NK-92 (cell line): Measurements from ENCODE around the gene DPP4.

Experiments used
- DNase-seq: peaks from one replicate; lab custom pipeline; 2025; ENCODE audit not compliant: unreplicated experiment; lab: John Stamatoyannopoulos, UW

DPP4 gene

GRCh38 chr2:162021516-162022058, 52.4 kb downstream of the DPP4 start:
- DNase-seq: no peak

- no peak for DNase-seq
These were observed 55.5 kb downstream of the DPP4 start for GRCh38 chr2:162018530-162018929.

GRCh38 chr2:162017233-162017632, 56.8 kb downstream of the DPP4 start:
- DNase-seq: no peak

- DNase-seq: no peak
These were observed 57.9 kb downstream of the DPP4 start for GRCh38 chr2:162016080-162016479.

GRCh38 chr2:162014751-162015150, 59.3 kb downstream of the DPP4 start:
- DNase-seq: no peak

- DNase-seq: no peak
These were observed 60.2 kb downstream of the DPP4 start for GRCh38 chr2:162013514-162014475.

- no peak for DNase-seq
These were observed 61.4 kb downstream of the DPP4 start for GRCh38 chr2:162012565-162013058.

GRCh38 chr2:162011706-162012564, 62.1 kb downstream of the DPP4 start:
- DNase-seq: no peak

GRCh38 chr2:162009543-162009942, 64.5 kb downstream of the DPP4 start:
- DNase-seq: no peak

GRCh38 chr2:162007447-162008040, 66.5 kb downstream of the DPP4 start:
- no peak for DNase-seq

GRCh38 chr2:162006337-162006736, 67.7 kb downstream of the DPP4 start:
- no peak for DNase-seq

GRCh38 chr2:162004031-162004430, 70.0 kb downstream of the DPP4 start:
- no peak for DNase-seq

GRCh38 chr2:162002623-162003235, 71.3 kb downstream of the DPP4 start:
- no peak for DNase-seq

- no peak for DNase-seq
These were observed 73.6 kb downstream of the DPP4 start for GRCh38 chr2:162000431-162000830.

GRCh38 chr2:161999321-161999720, 74.7 kb downstream of the DPP4 start:
- DNase-seq: no peak

GRCh38 chr2:161998857-161999256, 75.2 kb downstream of the DPP4 start:
- no peak for DNase-seq

- DNase-seq: no peak
These were observed 76.0 kb downstream of the DPP4 start for GRCh38 chr2:161997916-161998471.

- no peak for DNase-seq
These were observed 78.4 kb downstream of the DPP4 start for GRCh38 chr2:161995553-161996016.

- DNase-seq: no peak
These were observed 79.1 kb downstream of the DPP4 start for GRCh38 chr2:161994761-161995520.
